HepG2 (cell line): ENCODE data around the gene TSPAN2. TPM values are rescaled to one million over a fixed set of nuclear protein-coding genes. Genes with fewer than 3 reads are reported as not detected.

ENCODE experiments used
- ATAC-seq: fragments of 200-7000 bp; cut with Tn5 transposase; 3 replicates; pipeline ENCODE4 v1.9.1; 2020; ENCODE audit warnings: mild to moderate bottlenecking, moderate library complexity
- BruUV-seq: library from RNA; stranded (reverse); fragments of 400-500 nt; replicated peaks from 2 replicates; lab custom pipeline; 2021; lab: Mats Ljungman, UMichigan
- CTCF ChIA-PET: fragments of 300-600 bp; formaldehyde crosslinking; extraction: SDS; loops from one replicate; lab custom pipeline; 2021; ENCODE audit warnings: low total read pairs, inconsistent platforms, low intra/inter-chr PET ratio; lab: Yijun Ruan, JAX
- POLR2A ChIA-PET: fragments of 350-600 bp; sonication (Branson Sonifier 250); formaldehyde crosslinking; loops from one replicate; lab custom pipeline; 2020; ENCODE audit warnings: antibody characterized with exemption, inconsistent platforms; lab: Yijun Ruan, JAX
- DNase-seq: peaks from one replicate; pipeline ENCODE4 v3.0.0-alpha.2; 2015; ENCODE audit warnings: low spot score
- FAIRE-seq: peaks from 3 replicates; lab custom pipeline; 2011; peaks lifted over from hg19 to GRCh38; lab: Jason Lieb, UNC
- H2AFZ ChIP-seq: one replicate; pipeline ENCODE4 v1.6.1; 2011; ENCODE audit warnings: low read length, inconsistent platforms
- H3K27ac ChIP-seq: fragments of 300-600 bp; 3 replicates; pipeline ENCODE4 v1.8.0; 2011; ENCODE audit warnings: mixed run types, mild to moderate bottlenecking, mixed read lengths, low read length, inconsistent platforms; ENCODE audit not compliant: insufficient read depth; ENCODE audit errors: extremely low read length
- H3K27me3 ChIP-seq, 2 experiments: fragments of 200-600 bp in 1 of 2; 2 replicates in 1 of 2; 3 replicates in 1 of 2; pipeline versions ENCODE4 v1.6.0 to v1.8.0; 2011; ENCODE audit warnings: low read length in 2 of 2, mild to moderate bottlenecking in 2 of 2, moderate library complexity in 2 of 2, inconsistent platforms in 1 of 2; ENCODE audit not compliant: insufficient read depth in 2 of 2, control insufficient read depth in 1 of 2
- H3K36me3 ChIP-seq, 2 experiments: fragments of 200-600 bp in 1 of 2; replicated peaks in 1 of 2; 2 replicates in 1 of 2; 3 replicates in 1 of 2; pipeline versions ENCODE4 v1.5.1 to v1.8.0; 2011; ENCODE audit warnings: low read length in 2 of 2, inconsistent platforms in 1 of 2; ENCODE audit not compliant: insufficient read depth in 2 of 2, control insufficient read depth in 1 of 2
- H3K4me1 ChIP-seq: 2 replicates; pipeline ENCODE4 v1.5.1; 2012; ENCODE audit warnings: low read length, inconsistent platforms; ENCODE audit not compliant: insufficient read depth
- H3K4me2 ChIP-seq: 2 replicates; pipeline ENCODE4 v1.6.0; 2011; ENCODE audit warnings: low read depth, low read length, inconsistent platforms
- H3K4me3 ChIP-seq, 3 experiments: fragments of 200-600 bp in 1 of 3; sonication (generic), shearing (Covaris generic) in 1 of 3; replicated peaks in 1 of 3; 2 replicates each; pipeline ENCODE4 v1.5.1; 2011 to 2016; ENCODE audit warnings: low read length in 3 of 3, inconsistent platforms in 2 of 3, low read depth in 2 of 3, mild to moderate bottlenecking in 2 of 3, control low read depth in 1 of 3, mixed read lengths in 1 of 3; ENCODE audit not compliant: insufficient read depth in 1 of 3
- H3K79me2 ChIP-seq: one replicate; pipeline ENCODE4 v1.6.1; 2011; ENCODE audit warnings: low read length, inconsistent platforms; ENCODE audit not compliant: insufficient read depth
- H3K9ac ChIP-seq: 2 replicates; pipeline ENCODE4 v1.6.0; 2011; ENCODE audit warnings: mild to moderate bottlenecking, low read depth, low read length, inconsistent platforms; ENCODE audit not compliant: insufficient read depth
- H3K9me3 ChIP-seq: 2 replicates; pipeline ENCODE4 v1.5.1; 2012; ENCODE audit warnings: mild to moderate bottlenecking, low read length
- H4K20me1 ChIP-seq: 2 replicates; pipeline ENCODE4 v1.6.0; 2011; ENCODE audit warnings: inconsistent platforms, mild to moderate bottlenecking, low read length, moderate library complexity; ENCODE audit not compliant: insufficient read depth
- CC2D1A ChIP-seq: sonication (generic); formaldehyde crosslinking; IDR thresholded peaks from 2 replicates; pipeline ENCODE4 v1.8.1; 2023; ENCODE audit warnings: mild to moderate bottlenecking, missing genetic modification reagents
- CREBL2 ChIP-seq: sonication (generic); formaldehyde crosslinking; IDR thresholded peaks from 2 replicates; pipeline ENCODE4 v1.8.1; 2023; ENCODE audit warnings: missing genetic modification reagents, mild to moderate bottlenecking, borderline replicate concordance
- FIP1L1 ChIP-seq: fragments of 200-400 bp; formaldehyde crosslinking; IDR thresholded peaks from 2 replicates; pipeline ENCODE4 v1.6.1; 2018; ENCODE audit warnings: low read depth, mild to moderate bottlenecking, low read length, moderate library complexity, borderline replicate concordance; ENCODE audit not compliant: insufficient read depth
- MTA3 ChIP-seq: sonication (generic); formaldehyde crosslinking; IDR thresholded peaks from 2 replicates; pipeline ENCODE4 v1.4.0; 2020; ENCODE audit warnings: missing genetic modification reagents
- MTF2 ChIP-seq: sonication (generic); formaldehyde crosslinking; IDR thresholded peaks from 2 replicates; pipeline ENCODE4 v1.5.0; 2020; ENCODE audit warnings: missing genetic modification reagents, borderline replicate concordance
- RAD21 ChIP-seq: fragments of 450-650 bp; formaldehyde crosslinking; IDR thresholded peaks from 2 replicates; pipeline ENCODE4 v1.5.0; 2020; ENCODE audit warnings: mild to moderate bottlenecking
- RFXANK ChIP-seq: IDR thresholded peaks from 2 replicates; pipeline ENCODE4 v1.6.1; 2016
- ZNF354B ChIP-seq: sonication (generic); formaldehyde crosslinking; IDR thresholded peaks from 2 replicates; pipeline ENCODE4 v1.8.0; 2022; ENCODE audit warnings: mild to moderate bottlenecking, missing genetic modification reagents
- WGBS: methylation state at CpG from one replicate; pipeline ENCODE4 v1.1.6; 2017; ENCODE audit warnings: low lambda C conversion rate; 5-methylcytosine and 5-hydroxymethylcytosine counted together
- in situ Hi-C: cut with HindIII; loops from 2 replicates; pipeline ENCODE4 v1.10.0; 2017; ENCODE audit warnings: low pct_unique_long_range_greater_than_20kb; ENCODE audit not compliant: extremely low pct_ligation_motif_present
- intact Hi-C: fragments of 100-400 bp; cut with micrococcal nuclease; formaldehyde crosslinking; loops from one replicate; pipeline ENCODE4 v1.10.0; 2022; ENCODE audit not compliant: unreplicated experiment
- polyA plus RNA-seq, 8 experiments: library from polyadenylated mRNA; depleted of rRNA in 3 of 8; stranded (reverse) in 7 of 8; unstranded in 1 of 8; fragments of >200 nt; fragmentation: Illumina TruSeq in 4 of 8; extraction: Trizol in 4 of 8; gene quantifications; 2 replicates each; pipeline versions ENCODE4 v1.2.1 to v1.2.3, GENCODE V29; 2011 to 2016; ENCODE audit warnings: low read depth in 4 of 8, missing spikeins in 1 of 8, mixed read lengths in 1 of 8; ENCODE audit not compliant: insufficient read depth in 1 of 8
- total RNA-seq, 5 experiments: library from RNA; depleted of rRNA; stranded (reverse); fragments of >200 nt; fragmentation: Illumina TruSeq; extraction: Trizol; gene quantifications; 2 replicates each; pipeline ENCODE4 v1.2.3, GENCODE V29; 2016; ENCODE audit warnings: low read depth in 1 of 5
- TF ChIP-seq, protein P1 (sequence below): sonication (generic); formaldehyde crosslinking; IDR thresholded peaks from 2 replicates; pipeline ENCODE4 v1.8.1; 2023; ENCODE audit warnings: mild to moderate bottlenecking, inconsistent platforms, moderate library complexity, missing genetic modification reagents, borderline replicate concordance
- TF ChIP-seq, protein P2 (sequence below): sonication (generic); formaldehyde crosslinking; IDR thresholded peaks from 2 replicates; pipeline ENCODE4 v1.4.0; 2020; ENCODE audit warnings: missing genetic modification reagents

The TSPAN2 gene
- total and polyA plus RNA-seq, 2 of the 13 experiments (the other 11 are each of a cell fraction or from before 2014, with no cell fraction given): not detected

DNA sequence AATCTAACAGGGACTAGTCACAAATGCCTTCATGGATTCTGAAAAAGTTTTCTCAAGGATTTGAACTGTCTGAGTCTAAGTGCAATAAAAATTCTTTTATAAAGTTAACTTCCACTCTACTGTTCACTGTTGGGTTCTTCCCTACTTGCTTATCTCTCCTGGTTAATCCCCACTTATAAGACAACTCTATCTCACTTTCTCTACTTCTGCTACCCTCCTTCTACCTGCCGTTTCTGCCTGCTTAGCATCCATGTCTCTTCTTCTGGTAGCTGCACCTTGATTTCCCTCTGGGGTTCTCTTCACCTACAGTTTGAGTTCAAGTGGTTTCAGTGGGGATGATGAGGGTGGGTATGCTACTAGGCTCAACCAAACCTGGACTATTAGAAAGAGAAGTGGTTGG is 53.7 kb downstream of the TSPAN2 start (continued):
- TF ChIP-seq, protein P1, sequence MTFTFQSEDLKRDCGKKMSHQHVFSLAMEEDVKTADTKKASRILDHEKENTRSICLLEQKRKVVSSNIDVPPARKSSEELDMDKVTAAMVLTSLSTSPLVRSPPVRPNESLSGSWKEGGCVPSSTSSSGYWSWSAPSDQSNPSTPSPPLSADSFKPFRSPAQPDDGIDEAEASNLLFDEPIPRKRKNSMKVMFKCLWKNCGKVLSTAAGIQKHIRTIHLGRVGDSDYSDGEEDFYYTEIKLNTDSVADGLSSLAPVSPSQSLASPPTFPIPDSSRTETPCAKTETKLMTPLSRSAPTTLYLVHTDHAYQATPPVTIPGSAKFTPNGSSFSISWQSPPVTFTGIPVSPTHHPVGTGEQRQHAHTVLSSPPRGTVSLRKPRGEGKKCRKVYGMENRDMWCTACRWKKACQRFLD (CRISPR knock-in tag): no peak
- TF ChIP-seq RAD21: no peak
- no peak for TF ChIP-seq RFXANK (CRISPR knock-in tag)
- no peak for TF ChIP-seq FIP1L1

DNA sequence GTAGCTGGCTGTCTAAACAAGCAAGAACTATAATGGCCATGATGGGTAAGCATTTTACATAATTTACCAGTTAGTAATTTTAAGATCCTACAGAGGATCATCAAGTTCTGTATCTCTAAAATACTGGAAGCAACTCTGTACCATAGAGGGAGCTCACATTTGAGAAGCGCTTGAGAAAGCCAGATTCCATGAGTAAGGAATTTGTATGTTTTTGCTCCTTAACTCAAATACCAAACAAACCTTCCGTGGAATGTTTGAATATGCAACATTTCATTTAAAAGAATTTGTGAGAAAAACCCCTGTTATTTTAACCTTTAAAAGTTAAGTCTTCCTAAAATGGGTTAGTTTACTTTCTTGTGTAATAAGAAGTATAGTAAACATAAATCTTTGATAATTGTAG is 57.7 kb downstream of the TSPAN2 start:
- no peak overlapping the region for H3K4me3 ChIP-seq
- ChIA-PET POLR2A (no interaction called here), CTCF (no interaction called here)
- WGBS: 2% methylated on average over 2 of the region's 2 CpGs
- no peak overlapping the region for H3K9ac ChIP-seq
- H3K27ac ChIP-seq: no peak overlapping the region
- no peaks in the 10 kb centered on the region for H3K9me3 ChIP-seq
- no peak overlapping the region for H2AFZ ChIP-seq
- no peak for ATAC-seq
- intact Hi-C loops (loop anchor here (10.0 kb wide), 1 partner anchor 247 kb away; the partner anchor contains the start of gene SIKE1), in situ Hi-C loops (no loop called here)
- no peaks in the 10 kb centered on the region for H3K27me3 ChIP-seq
- no peaks in the 10 kb centered on the region for H3K36me3 ChIP-seq
- peaks cover 9% of the 10 kb centered on the region for H3K4me1 ChIP-seq
- DNase-seq: no peak
- BruUV-seq: no TSS peak
- H4K20me1 ChIP-seq: no peaks in the 10 kb centered on the region
- H3K4me2 ChIP-seq: no peak overlapping the region
- FAIRE-seq: no peak
- no peaks in the 10 kb centered on the region for H3K79me2 ChIP-seq
- no peak for TF ChIP-seq MTA3 (CRISPR knock-in tag)
- TF ChIP-seq, protein P2, sequence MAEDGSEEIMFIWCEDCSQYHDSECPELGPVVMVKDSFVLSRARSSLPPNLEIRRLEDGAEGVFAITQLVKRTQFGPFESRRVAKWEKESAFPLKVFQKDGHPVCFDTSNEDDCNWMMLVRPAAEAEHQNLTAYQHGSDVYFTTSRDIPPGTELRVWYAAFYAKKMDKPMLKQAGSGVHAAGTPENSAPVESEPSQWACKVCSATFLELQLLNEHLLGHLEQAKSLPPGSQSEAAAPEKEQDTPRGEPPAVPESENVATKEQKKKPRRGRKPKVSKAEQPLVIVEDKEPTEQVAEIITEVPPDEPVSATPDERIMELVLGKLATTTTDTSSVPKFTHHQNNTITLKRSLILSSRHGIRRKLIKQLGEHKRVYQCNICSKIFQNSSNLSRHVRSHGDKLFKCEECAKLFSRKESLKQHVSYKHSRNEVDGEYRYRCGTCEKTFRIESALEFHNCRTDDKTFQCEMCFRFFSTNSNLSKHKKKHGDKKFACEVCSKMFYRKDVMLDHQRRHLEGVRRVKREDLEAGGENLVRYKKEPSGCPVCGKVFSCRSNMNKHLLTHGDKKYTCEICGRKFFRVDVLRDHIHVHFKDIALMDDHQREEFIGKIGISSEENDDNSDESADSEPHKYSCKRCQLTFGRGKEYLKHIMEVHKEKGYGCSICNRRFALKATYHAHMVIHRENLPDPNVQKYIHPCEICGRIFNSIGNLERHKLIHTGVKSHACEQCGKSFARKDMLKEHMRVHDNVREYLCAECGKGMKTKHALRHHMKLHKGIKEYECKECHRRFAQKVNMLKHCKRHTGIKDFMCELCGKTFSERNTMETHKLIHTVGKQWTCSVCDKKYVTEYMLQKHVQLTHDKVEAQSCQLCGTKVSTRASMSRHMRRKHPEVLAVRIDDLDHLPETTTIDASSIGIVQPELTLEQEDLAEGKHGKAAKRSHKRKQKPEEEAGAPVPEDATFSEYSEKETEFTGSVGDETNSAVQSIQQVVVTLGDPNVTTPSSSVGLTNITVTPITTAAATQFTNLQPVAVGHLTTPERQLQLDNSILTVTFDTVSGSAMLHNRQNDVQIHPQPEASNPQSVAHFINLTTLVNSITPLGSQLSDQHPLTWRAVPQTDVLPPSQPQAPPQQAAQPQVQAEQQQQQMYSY (CRISPR knock-in tag): no peak
- no peak for TF ChIP-seq MTF2
- no peak for TF ChIP-seq CC2D1A (CRISPR knock-in tag)
- no peak for TF ChIP-seq ZNF354B (CRISPR knock-in tag)
- no peak for TF ChIP-seq CREBL2 (CRISPR knock-in tag)
